Measurements from ENCODE around the gene C14orf132.
"Not testable (repeated sequence)": the region's sequence is repeated elsewhere in the genome, so short reads cannot be mapped to it uniquely, and the experiment has no call there.

C14orf132 gene

GRCh38 chr14:96060186-96060933 is 21.2 kb downstream of the C14orf132 start:
- no peak for DNase-seq (ENCODE audit: low read depth)

GRCh38 chr14:96062010-96062409 is 22.8 kb downstream of the C14orf132 start:
- no peak for DNase-seq (ENCODE audit: low read depth)

GRCh38 chr14:96062506-96062905 is 23.3 kb downstream of the C14orf132 start:
- DNase-seq (ENCODE audit: low read depth) = no peak

- no peak for DNase-seq (ENCODE audit: low read depth)
These were observed 25.7 kb downstream of the C14orf132 start for GRCh38 chr14:96064866-96065265.

- DNase-seq (ENCODE audit: low read depth) = no peak
These were observed 26.7 kb downstream of the C14orf132 start for GRCh38 chr14:96065661-96066459.

- no peak for DNase-seq (ENCODE audit: low read depth)
These were observed 27.8 kb downstream of the C14orf132 start for GRCh38 chr14:96066976-96067375.

- DNase-seq (ENCODE audit: low read depth) = no peak
These were observed 29.1 kb downstream of the C14orf132 start for GRCh38 chr14:96067985-96068930.

GRCh38 chr14:96069421-96069820 is 30.3 kb downstream of the C14orf132 start:
- no peak for DNase-seq (ENCODE audit: low read depth)

GRCh38 chr14:96071561-96071960 is 32.4 kb downstream of the C14orf132 start:
- no peak for DNase-seq (ENCODE audit: low read depth)

GRCh38 chr14:96072076-96072475 is 32.9 kb downstream of the C14orf132 start:
- DNase-seq (ENCODE audit: low read depth) = no peak

GRCh38 chr14:96072746-96073145 is 33.6 kb downstream of the C14orf132 start:
- no peak for DNase-seq (ENCODE audit: low read depth)

- DNase-seq (ENCODE audit: low read depth) = not testable (repeated sequence)
These were observed 34.3 kb downstream of the C14orf132 start for GRCh38 chr14:96073260-96074039.

- DNase-seq (ENCODE audit: low read depth) = no peak
These were observed 38.9 kb downstream of the C14orf132 start for GRCh38 chr14:96077983-96078624.

- DNase-seq (ENCODE audit: low read depth) = no peak
These were observed 39.5 kb downstream of the C14orf132 start for GRCh38 chr14:96078625-96079016.

GRCh38 chr14:96079066-96079465 is 39.9 kb downstream of the C14orf132 start:
- no peak for DNase-seq (ENCODE audit: low read depth)

- DNase-seq (ENCODE audit: low read depth) = no peak
These were observed 41.4 kb downstream of the C14orf132 start for GRCh38 chr14:96080571-96080970.

- DNase-seq (ENCODE audit: low read depth) = no peak
These were observed 42.1 kb downstream of the C14orf132 start for GRCh38 chr14:96081224-96081623.

GRCh38 chr14:96081767-96082400 is 42.7 kb downstream of the C14orf132 start:
- DNase-seq (ENCODE audit: low read depth) = no peak

- no peak for DNase-seq (ENCODE audit: low read depth)
These were observed 43.5 kb downstream of the C14orf132 start for GRCh38 chr14:96082420-96083300.
